OCI-LY7 (cell line): ENCODE data around the gene ALDH2.

Experiments
- CTCF ChIP-seq: fragments of 200-600 bp; sonication (generic); conservative IDR thresholded peaks from 2 replicates; pipeline ENCODE4 v1.5.1; 2014; ENCODE audit warnings: mild to moderate bottlenecking, antibody characterized with exemption, low read length, moderate library complexity, mixed read lengths
- EZH2phosphoT487 ChIP-seq: fragments of 200-600 bp; sonication (generic); IDR thresholded peaks from 2 replicates; pipeline ENCODE4 v1.6.1; 2018; ENCODE audit warnings: low read depth, borderline replicate concordance, mild to moderate bottlenecking, mixed run types, antibody characterized with exemption, low read length, moderate library complexity, mixed read lengths

DNA sequence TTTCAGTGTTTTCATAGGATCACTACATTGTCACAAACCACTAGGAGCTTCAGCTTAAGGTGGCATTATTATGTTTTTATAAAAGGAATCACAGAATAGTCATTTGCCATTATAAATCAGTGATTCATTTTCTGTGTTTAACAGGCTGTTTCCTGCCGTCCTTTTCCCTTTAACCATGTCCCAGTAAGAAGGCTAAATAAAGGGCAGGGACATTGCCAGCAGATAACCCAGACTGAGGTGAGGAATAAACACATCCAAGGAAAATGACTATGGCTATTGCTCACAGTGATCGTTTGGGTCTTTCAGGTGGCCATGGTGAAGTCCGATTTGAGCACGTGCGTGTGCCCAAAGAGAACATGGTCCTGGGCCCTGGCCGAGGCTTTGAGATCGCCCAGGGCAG lies 17.9 kb upstream of the ALDH2 start:
- TF ChIP-seq CTCF (no peak), EZH2phosphoT487 (no peak)
